GM03348 (cell line): ENCODE data around the gene TMEM247.

Source experiments
- DNase-seq: peaks from one replicate; pipeline ENCODE4 v3.0.0; 2012; ENCODE audit warnings: low spot score

Gene TMEM247

DNA sequence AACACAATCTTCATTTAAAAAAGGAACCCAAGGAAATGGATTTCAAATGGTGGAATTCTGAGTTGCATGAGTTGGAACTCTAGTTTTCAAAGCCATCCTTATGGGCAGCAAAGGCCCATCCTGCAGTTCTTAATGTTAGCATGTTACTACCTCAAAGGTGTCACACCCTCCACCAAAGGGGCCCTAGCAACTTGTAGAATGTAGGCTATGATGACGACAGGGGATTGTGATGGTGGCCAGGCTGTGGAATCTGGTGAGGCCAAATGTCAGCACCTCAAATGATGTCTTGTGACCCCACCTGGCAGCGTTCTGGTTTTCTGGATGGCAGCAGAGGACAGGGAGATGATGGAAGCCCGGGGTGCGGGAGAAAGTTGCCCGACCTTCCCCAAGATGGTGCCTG is at the start of gene TMEM247:
TSS of gene TMEM247 (plus strand) at position 301 of the 400 bp plus-strand sequence.
- no peak for DNase-seq

- no peak for DNase-seq
Measured at GRCh38 chr2:46430413-46430812, 49.0 kb upstream of the TMEM247 start.

- DNase-seq, result no peak
Measured at GRCh38 chr2:46430992-46431391, 48.4 kb upstream of the TMEM247 start.

- DNase-seq, result peak; percentile 34
Measured at GRCh38 chr2:46431481-46432235, 47.7 kb upstream of the TMEM247 start.

- DNase-seq, result no peak
Measured at GRCh38 chr2:46434851-46435273, 44.5 kb upstream of the TMEM247 start.

DNA sequence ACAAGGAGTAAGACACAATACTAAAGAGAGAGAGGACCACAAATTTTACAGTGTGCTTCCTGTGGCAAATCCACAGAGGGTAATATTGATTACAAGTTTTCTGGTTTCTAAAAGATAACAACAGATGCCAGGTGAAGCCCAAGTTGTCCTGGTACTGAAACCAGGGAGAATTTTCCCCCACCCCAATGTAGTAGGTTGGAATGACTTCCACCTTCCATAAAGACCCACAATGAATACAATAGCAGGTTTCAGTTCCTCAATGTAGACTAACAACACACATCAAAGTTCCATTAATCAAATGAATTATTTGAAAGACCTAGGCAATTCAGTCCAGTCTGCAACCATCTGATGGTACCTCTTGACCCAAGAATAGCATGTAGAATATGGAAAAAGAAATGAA is 44.0 kb upstream of the TMEM247 start:
- no peak for DNase-seq

DNA sequence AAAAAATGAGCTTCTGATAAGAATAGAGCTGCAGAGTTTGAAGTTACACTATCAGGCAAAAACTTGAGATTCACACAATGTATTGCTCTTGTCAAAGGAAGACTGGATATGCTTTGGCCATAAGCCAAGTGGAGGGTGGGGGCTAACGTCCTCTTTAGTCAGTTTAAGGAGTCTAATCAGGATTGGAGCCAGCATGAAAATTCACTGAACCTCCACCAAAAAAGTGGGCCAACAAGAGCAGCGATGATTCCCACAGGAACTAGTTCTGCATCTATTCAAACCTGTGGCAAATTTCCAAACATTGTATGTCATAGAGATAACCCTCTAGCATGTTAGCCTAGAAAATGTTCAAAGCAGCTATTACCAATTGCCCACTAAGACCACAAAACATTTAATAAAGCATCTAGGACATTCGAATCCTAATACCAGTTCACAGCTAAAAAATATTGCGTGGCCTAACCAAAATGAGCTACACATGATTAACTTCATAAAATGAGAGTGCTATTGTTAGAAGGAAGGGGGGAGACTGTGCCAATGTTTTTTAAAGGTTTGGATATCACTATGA is 43.5 kb upstream of the TMEM247 start:
- DNase-seq, result no peak

DNA sequence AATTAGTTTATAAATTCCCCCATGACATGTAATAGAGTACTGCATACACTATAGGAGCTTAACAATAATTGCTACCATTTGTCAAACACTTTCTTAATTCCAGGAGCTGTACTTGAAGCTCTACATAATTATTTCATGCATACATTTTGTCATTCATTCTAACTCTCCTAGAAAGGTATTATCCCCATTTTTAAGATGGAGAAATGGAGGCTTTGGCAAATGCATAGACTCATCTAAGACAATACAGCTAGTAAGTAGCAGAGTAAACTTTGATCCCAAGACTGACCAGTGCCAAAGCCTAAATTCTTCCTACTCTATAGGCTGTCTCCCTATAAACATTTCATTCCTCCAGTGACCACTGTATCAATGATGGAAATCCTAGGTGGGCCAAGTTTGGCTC is 42.6 kb upstream of the TMEM247 start:
- no peak for DNase-seq

DNA sequence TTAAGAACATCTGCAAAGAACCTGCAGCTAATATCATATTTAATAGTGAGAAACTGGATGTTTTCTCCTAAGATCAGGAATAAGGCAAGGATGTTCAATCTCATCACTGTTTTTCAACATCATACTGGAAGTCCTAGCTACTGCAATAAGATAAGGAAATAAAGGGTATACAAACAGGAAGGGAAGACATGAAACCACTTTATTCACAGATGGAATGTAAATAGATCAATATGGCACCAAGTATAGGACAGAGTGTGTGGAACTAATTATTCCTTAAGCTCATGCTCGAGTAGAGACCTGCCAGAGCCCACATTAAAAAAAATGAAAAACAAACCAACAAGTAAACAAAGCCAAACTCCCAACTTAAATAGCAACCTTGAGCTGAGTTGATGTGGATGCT is 41.3 kb upstream of the TMEM247 start:
- no peak for DNase-seq

DNA sequence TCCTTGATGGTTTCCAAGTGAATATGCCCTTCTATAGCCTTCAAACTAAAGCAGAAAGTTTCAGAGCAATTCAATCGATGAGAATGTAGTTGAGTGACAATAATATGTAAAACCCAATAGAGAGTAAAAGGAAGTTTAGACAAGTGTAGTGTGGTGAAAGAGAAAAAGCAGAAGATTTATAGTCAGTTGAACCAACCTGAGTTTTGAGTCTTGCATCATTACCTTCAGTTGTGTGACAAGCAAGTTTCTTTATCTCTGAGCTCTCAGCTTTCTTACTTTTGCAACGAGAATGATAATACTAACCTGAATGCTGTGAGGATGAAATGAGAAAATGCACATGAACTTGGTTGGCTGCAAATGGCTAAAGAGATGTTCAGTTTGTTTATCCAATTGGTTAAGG is 40.6 kb upstream of the TMEM247 start:
- no peak for DNase-seq

DNA sequence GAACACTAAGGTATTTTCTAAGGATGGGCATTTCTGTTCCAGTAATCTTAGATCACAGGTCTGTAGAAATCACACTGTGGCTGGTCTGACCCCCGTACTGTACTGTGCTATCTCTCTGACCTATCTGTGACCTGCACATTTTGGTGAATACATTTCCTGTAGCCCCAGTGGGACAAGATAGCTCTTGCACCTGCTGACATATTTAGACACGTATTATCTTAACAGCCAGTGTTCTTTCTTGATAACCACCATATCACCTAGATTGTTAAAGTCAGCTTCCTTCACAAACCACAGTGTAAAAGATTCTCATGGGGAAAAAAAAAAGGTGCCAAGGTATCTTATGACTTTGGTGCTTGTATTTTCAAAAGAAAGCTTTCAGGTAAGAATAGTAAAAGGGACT is 39.8 kb upstream of the TMEM247 start:
- no peak for DNase-seq

DNA sequence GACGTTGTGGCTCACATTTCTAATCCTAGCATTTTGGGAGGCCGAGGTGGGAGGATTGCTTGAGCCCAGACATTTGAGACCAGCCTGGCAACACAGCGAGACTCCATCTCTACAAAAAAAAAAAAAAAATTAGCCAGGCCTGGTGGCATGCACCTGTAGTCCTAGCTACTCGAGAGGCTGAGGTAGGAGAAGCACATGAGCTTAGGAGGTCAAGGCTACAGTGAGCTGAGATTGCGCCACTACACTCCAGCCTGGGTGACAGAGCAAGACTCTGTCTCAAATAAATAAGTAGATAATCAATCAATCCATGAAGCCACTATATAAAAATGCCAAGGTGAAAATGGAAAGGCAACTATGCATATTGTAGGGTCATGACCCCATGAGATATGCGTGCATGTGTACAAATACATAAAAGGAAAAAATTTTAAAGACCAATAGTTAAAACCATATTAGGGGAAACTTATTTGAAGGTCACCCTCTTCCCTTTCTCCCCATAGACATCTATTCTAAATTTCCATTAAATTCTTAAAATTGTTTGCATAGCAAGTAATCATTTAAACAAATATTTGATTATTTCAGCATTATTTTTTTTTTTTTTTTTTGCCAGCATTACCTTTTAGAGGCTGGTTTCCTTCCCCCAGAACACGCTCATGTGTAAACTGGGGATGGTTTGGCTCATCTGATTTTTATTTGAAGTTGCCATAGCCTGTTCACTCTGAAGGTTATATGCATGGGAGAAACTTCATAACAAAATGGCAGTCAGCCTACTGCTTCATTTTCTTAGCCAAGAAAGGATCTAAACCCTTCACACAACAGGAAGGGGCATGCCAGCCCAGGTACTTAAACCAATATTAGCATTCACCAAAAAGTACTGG is 37.3 kb upstream of the TMEM247 start:
- DNase-seq, result no peak

DNA sequence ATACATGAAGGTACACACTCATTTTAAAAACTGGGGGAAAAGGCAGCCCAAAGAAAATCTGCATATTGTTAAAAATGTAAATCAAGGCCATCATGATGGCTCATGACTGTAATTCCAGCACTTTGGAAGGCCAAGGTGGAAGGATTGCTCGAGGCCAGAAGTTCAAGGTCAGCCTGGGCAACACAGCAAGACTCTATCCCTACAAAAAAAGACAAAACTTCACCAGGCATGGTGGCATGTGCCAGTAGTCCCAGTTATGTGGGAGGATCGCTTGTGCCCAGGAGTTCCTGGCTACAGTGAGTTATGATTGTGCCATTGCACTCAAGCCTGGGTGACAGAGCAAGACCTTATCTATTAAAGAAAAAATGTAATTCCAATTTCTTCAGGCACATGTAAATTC is 34.6 kb upstream of the TMEM247 start:
- DNase-seq, result no peak

DNA sequence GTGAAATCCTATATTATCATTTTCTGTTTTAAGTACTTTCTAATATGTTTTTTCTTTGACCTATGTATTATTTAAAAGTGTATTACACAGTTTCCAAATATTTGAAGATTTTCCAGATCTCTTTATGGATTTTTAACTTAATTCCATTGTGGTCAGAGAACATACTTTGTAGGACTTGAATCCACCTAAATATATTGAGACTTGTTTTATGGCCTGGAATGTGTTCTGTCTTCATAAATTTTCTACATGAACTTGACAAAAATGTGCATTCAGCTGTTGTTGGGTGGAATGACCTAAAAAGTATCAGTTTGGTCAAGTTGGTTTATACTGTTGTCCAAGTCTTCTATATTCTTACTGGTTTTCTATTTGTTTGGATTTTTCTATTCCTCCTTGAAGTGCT is 33.8 kb upstream of the TMEM247 start:
- no peak for DNase-seq

DNA sequence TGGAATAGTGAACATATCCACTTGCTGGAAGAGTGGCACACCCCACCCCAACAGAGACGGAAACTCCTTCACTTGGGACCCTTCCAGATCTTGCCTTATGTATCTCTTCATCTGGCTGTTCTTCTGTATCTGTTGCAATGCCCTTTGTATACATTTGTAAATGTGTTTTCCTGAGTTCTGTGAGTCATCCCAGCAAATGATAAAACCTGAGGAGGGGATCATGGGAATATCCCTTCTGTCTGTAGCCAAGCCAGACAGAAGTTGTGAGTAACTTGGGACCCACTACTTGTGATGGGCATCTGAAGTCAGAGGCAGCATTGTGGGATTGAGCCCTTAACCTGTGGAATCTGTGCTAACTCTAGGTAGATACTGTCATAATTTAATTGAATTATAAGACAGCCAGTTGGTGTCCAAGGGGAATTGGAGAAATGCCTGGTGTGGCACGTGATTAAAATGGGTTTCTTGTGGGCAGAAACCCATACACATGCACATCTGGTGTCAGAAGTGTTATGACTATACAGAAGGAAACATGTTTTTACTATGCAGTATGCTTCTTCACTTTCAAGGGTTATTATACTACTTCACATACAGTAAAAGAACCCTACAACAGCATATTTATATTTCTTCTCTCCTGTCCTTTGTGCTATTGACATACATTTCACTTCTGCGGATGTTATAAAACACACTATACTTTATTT is 32.3 kb upstream of the TMEM247 start:
- DNase-seq, result no peak

DNA sequence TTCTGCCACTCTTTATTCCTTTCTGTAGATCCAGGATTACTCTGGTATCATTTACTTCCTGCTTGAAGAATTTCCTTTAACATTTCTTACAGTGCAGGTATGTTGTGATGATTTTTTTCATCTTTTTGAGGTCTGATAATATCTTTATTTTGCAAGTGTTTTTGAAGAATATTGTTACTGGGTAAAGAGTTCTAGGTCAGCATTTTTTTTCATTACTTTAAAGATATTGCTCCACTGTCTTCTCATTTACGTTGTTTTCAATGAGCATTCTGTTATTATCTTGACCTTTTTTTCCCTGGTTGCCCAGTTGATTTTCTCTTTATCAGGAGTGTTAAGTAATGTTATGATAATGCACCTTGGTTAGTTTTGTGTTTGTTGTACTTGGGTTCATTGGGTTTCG is 31.7 kb upstream of the TMEM247 start:
- no peak for DNase-seq

DNA sequence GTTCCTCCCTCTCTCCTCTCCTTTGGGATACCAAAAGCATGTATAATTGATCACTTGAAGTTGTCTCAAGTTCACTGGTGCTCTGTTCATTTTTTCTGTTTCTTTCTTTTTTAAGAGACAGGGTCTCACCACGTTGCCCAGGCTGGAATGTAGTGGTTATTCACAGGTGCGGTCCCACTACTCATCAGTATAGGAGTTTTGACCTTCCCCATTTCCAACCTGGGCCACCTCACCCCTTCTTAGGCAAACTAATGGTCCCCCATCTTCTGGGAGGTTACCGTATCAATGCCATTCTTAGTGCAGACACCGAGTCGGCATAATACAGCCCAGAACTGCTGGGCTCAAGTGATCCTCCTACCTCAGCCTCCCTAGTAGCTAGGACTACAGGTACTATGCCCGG is 31.3 kb upstream of the TMEM247 start:
- no peak for DNase-seq

DNA sequence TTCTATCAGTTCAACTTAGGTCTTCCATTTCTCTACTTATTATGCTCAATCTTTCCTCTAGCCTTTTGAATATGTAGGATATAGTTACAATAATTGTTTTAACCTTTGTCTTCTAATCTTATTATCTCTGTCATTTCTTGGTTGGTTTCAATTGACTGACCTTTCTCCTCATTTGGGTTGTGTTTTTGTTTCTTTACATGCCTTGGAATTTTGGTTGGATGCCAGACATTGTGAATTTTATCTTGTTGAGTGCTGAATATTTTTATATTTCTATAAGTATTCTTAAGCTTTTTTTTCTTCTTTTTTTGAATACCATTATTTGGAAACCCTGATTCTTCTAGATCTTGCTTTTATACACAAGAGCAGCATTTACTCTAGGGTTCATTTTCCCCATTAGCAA is 30.7 kb upstream of the TMEM247 start:
- DNase-seq, result no peak

- DNase-seq, result no peak
Measured at GRCh38 chr2:46449700-46450099, 29.7 kb upstream of the TMEM247 start.

GRCh38 chr2:46451131-46451711 is 28.1 kb upstream of the TMEM247 start:
- peak; percentile 31 for DNase-seq

- no peak for DNase-seq
Measured at GRCh38 chr2:46456789-46457188, 22.6 kb upstream of the TMEM247 start.
